HG02970 (cell line): ENCODE data around the gene OBP2A.
"Not testable (repeated sequence)": the region's sequence is repeated elsewhere in the genome, so short reads cannot be mapped to it uniquely, and the experiment has no call there.

Experiments used
- ATAC-seq: cut with Tn5 transposase; IDR thresholded peaks from one replicate; pipeline ENCODE4 v1.9.1; 2021; ENCODE audit warnings: mild to moderate bottlenecking, moderate library complexity, moderate number of reproducible peaks; ENCODE audit not compliant: unreplicated experiment, low FRiP score

OBP2A gene

DNA sequence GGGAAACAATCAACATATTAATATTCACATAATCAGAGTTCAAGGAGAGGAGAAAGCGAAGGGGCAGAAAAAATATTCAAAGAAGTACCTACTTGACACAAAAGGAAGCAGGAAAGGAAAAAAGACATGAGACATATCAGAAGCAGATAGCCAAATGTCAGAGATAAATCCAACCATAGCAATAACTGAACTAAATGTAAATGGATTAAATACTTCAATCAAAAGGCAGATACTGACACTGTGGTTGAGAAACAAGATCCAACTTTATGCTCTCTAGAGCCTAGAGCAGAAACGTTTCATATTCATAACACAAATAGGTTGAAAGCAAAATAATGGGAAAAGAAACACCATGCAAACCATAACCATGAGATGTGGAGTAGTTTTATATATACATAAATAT lies 36.5 kb upstream of the OBP2A start:
- ATAC-seq: no peak

DNA sequence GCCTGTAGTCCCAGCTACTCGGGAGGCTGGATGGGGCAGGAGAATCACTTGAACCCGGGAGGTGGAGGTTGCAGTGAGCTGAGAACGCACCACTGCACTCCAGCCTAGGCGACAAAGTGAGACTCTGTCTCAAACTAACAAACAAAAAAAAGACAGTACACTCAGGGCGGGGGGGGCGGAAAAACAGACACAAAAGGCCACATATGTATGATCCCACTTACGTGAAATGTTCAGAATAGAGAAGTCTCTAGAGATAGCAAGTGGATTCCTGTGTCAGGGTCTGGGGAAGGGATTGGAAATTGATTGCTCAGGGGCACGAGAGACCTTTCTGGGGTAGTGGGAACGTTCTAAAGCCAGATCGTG lies 33.7 kb upstream of the OBP2A start:
- ATAC-seq: no peak

DNA sequence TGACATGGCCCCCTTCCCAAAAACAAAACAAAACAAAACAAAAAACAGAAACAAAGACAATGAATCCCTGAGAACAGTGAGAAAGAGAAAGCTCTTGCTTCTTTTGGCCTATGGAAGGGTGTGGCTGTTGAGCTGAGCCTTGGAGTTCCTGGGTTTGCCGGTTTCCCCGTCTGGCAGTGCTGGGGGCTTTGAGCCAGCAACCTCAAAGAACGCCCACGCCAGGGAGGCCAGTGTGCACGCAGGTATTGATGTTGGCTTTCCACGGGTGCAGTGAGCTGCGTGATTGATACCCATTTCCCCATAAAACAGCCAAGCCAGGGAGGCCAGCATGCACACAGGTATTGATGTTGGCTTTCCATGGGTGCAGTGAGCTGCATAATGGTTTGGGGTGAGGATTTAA lies 33.0 kb upstream of the OBP2A start:
- ATAC-seq: no peak

DNA sequence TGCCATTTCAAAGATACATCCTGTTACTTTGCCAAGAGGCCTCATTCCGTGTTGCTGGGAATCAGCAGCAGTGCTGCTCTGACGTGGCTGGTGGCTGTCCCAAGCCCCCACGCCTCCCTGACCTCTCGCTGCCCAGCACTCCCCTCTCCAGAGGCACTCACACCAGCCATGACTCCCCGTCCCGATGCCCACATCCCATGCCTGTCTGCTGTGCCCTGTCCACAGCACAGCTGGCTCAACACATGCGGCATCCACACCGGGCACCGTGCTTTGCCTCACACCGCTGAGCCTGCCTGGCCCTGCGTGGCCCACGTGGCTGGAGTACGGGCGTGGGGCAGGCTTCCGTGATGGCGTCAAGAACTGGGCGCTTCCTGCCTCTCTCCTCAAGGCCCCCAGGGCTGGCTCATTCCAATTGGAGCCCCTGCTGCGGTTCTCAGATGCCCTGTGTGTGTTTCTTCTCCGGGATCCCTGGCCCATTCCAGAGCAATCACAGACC lies 32.5 kb upstream of the OBP2A start:
- no peak for ATAC-seq

DNA sequence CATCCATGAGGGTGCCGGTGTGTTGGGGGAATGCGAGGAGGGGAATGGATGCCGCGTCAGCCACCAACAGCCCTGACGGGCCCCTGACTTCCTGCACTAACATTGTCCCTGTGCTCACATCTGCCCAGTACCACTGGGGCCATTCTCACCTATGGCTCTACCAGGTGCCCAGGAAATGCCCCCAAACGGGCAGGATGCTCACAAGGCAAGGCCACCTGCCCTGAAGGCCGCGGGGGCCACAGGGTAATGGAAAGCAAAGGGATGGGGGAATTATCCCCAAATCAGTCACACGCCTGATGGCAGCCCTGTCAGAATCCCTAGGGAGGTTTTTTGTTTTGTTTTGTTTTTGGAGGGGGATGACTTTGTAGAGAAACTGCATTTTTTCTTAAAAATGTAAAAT lies 32.0 kb upstream of the OBP2A start:
- not testable (repeated sequence) for ATAC-seq

DNA sequence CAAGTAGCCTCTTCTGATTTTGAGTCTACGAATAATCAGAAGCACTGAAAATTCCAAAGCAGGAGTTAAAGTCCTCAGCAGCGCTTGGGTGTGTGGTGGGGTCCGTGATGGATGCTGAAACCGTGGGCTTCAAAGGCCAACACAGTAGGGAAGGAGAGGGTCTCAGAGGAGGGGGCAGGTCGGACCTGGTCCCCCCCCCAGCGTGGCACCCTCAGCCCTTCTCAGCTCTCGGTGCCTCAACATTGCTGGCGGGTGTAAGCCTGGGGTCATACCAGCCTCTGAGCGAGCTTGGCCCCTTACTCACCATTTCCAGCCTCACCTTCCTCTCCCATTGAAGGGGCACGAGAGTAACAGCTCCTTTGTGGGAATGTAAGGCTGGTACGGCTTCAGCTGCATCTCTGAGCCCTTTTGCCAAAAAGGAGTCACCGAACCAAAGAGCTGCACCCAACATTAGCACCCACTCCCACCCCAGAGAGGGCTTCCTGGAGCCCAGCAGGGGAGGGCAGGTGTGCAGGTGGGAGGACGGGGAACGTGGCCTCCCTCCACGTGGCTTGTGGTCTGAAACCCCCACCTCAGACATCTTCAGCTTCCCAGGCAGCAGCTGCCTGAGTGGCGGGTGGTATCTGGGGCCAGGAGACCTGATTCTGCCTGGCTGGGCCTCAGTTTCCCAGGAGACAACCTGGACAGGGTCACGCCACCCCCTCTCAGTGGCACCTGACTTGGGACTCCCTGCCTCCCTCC lies 31.4 kb upstream of the OBP2A start:
- no peak for ATAC-seq

DNA sequence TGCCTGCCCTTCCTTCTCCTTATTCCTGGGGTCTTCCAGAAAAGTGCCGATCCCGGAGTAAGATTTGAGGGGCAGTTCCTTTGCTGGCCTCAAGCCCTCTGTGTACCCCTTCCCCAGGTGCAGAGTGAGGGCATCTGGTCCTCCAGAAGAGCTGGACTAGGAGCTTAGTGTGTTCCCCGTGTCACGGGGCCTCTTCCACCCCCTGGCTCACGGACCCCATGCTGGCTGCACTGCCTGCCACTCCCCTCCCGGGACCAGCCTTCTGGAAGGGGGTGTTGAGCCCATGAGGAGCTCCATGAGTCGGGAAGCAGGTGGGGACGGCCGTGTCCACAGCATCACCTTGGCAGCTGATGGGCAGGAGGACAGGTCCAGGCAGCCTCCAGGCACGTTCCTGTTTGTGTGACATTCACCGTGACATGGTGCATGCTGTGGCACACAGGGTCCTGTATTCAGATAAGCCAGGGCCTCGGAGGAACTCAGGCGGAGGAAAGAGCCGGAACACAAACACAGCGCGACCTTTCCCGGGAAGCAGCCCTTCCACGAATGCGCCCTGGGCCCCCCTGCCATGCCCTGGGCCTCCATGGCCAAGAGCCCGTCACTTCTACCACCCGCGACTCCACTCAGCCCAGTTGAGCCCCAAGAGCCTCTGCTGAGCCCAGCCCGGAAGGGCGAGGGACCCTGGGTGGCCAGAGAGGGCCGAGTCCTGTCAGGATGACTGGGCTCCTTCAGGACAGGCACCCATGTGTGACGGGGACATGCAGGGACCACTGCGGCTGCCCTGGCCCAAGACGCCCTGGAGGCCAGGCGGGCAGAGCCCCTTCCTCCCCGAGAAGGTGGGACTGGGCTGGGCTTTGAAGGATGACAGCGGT lies 30.6 kb upstream of the OBP2A start:
- ATAC-seq: no peak

DNA sequence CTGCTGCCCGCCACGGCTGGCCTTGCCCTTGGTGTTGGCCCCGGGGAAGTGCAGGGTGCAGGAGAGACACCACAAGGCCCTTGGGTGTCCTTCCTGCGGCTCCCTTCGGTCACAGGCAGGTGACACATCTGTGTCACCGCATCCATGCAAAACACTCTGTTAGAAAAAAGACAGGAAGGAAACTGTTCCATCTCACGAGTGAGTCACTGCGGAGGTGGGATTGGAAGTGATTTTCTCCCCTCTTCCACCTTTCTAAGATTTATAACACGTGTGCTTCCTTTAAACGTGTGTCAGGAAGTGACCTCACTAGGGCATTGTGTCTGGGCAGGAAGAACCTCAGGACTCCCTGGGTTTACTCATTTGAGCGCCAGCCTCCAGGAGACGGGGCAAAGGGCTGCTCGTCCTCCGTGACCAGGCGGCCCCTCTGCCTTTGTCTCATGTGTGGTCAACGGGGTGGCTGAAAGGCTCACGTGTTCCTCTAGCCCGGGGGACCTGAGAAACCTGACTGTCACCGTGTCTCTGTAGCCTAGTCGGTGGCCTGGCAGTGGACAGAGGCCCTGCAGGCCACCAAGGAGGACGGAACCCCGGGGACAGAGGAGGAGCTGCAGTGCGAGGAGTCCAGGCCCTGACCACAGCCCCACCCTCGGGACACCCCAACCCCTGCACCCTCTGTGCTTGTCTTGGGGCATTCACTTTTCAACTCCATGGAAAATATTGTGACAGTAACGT lies 29.6 kb upstream of the OBP2A start:
- no peak for ATAC-seq

DNA sequence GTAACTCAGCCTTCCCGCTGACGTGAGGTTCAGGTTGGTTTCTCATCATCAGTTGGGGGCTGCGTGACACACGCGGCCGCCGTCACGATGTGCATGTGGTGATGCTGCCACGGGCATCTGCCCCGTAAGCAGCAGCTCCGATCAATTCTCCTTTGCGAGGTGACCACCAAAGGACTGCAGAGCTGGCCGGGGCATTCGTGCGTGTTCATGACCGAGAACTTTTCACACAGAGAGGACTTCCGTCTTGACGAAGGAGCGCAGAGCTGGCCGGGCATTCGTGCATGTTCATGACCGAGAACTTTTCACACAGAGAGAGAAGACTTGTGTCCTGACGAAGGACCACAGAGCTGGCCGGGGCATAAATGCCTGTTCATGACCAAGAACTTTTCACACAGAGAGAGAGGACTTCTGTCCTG lies 28.5 kb upstream of the OBP2A start:
- no peak for ATAC-seq

DNA sequence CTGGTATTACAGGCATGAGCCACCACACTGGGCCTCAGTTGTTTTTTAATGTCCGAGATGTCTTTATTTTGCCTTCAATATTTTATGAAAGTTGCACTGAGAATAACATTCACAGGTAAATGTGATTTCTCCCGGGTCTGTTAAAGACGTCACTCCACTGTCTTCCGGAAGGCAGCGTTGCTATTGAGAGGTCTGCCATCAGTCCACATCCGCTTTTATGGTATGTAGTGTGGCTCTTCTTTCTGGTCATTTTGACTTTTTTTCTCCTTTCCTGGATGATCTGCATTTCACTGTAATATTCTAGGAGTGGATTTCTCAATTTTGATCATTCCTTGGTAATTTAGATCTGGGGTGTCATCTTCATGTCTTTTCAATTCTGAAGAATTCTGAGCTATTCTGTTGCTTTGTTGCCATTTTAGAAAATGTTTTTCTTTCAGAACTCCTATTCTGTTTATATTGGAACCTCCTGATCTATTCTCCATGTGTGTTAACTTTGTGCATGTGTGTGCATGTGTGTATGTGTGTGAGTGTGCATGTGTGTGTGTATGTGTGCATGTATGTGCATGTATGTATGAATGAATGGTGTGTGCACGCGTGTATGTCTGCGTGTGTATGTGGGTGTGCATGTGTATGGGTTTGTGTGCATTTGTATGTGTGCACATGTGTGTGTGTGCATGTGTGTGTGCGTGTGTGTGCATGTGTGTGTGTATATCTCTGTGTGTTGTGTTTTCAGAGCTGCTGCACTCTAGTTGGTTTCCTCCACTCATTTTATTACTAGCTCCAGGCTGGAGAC lies 26.6 kb upstream of the OBP2A start:
- ATAC-seq: no peak

DNA sequence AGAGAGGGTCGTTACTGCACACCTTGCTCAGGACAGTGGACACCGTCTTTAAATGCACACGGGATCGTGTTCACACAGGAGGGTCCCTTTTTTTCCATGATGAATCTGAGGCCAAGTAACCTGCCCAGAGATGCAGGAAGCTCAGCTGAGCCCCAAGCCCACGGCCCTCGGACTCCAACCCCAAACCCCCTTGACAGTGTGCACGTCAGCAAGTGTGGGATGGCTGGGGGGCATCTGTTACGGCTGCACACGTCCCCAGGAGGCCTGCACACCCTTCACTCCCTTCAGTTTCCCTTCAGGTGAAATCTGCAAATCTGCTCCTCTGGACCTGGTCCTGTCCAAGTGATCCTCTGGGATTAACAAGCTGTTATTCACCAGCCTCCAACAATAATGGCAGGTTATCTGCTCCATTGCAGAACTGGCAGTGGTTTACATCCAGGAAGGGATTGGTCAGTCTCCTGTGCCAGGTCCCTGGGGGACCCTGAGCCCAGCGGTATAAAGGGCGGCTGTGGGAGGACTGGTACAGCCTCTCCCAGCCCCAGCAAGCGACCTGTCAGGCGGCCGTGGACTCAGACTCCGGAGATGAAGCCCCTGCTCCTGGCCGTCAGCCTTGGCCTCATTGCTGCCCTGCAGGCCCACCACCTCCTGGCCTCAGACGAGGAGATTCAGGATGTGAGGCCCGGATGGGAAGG lies 24.9 kb upstream of the OBP2A start, which contains the start of gene LCN1:
Gene LCN1 (plus strand): TSS at position 525 of the 692 bp plus-strand sequence. CDS start 58 bp downstream, at position 583.
- ATAC-seq: no peak

DNA sequence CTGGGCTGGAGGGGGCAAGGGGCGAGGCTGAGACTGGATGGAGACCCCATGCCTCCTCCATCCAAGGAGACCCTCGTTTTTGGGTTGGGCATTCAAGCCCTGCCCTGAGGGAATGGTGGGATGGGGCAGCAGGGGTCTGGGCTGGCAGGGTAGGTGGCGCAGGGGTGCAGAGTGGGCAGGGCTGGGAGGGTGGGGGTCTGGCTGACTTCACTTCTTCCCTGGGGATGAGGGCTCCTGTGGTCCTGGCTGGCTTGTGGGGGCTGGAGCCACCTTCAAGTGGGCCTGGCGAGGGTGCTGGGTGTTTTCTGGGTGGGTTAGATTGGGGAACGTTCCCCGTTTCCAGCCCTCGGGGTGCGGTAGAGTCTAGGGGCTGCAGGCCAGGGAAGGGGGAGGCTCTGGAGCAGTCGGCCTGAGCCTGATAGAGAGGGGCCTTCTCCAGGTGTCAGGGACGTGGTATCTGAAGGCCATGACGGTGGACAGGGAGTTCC lies 24.3 kb upstream of the OBP2A start:
- ATAC-seq: no peak

DNA sequence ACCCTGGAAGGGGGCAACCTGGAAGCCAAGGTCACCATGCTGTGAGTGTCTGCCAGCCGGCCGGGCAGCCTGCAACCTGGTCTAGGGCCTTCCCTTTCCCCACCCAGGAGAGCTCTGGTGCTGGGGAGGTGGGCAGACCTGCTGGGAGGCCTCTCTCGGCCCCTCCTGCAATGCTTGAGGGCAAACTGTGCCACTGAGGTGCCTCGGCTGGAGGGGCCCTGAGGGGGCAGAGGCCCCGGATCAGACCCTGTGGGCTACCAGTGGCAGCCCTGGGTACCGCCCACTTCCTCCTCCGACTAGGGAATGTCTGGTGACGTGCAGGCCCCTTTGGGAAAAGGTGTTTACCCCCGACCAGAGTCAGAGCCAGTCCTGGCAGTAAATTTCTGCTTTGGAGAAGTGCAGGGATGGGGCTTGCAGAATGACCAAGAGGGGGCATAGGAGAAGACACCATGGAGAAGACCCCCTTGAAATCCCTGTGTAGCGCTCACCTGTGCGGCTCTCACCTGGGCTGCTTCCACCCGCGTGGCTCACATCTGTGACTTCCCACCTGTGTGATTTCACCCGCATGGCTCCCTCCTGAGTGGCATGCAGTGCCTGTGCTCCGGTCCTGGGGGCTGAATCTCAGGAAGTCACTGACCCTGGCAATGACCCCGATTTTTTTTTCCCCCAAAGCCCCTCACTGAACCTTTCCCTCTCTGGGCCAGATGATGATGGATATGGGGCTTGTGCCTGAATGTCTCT lies 23.6 kb upstream of the OBP2A start:
- no peak for ATAC-seq

DNA sequence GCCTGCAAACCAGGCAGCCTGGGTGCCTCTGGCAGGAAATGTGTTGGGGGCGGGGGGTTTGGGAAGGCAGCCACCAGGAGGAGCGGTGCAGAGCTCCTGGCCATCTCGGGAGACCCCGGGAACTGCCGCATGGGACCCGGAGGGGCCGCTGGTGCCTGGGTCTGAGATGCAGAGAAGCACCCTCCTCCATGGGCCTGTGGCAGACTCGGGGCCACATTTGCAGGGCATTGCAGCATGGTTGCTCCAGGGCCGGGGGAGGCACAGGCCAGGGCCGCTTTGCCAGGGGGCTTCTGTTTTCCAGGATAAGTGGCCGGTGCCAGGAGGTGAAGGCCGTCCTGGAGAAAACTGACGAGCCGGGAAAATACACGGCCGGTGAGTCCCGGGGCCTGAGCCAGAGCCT lies 23.0 kb upstream of the OBP2A start:
- ATAC-seq: no peak

DNA sequence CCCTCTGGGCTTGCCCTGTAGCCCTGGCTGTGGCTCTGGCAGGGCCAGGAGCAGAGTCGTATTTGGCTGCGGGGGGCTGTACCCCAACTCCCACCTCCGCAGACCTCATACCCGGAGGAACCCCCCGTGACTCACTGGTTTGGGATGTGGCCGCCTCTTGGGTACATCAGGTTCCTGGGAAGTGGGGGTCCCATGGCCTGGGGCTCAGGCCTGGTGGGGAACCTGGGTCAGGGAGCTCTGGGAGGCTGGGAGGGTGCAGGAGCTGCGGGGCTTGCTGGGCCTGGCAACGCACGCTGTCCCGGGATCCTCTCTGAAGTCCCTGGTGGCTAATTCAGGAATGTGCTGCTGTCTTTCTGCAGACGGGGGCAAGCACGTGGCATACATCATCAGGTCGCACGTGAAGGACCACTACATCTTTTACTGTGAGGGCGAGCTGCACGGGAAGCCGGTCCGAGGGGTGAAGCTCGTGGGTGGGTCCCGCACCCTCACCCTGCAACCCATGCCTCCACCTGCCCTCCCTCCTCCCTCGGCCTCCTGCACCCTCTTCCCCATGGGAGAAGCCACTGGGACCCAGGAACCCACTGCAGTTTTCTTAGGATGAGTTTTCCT lies 22.3 kb upstream of the OBP2A start:
- no peak for ATAC-seq

DNA sequence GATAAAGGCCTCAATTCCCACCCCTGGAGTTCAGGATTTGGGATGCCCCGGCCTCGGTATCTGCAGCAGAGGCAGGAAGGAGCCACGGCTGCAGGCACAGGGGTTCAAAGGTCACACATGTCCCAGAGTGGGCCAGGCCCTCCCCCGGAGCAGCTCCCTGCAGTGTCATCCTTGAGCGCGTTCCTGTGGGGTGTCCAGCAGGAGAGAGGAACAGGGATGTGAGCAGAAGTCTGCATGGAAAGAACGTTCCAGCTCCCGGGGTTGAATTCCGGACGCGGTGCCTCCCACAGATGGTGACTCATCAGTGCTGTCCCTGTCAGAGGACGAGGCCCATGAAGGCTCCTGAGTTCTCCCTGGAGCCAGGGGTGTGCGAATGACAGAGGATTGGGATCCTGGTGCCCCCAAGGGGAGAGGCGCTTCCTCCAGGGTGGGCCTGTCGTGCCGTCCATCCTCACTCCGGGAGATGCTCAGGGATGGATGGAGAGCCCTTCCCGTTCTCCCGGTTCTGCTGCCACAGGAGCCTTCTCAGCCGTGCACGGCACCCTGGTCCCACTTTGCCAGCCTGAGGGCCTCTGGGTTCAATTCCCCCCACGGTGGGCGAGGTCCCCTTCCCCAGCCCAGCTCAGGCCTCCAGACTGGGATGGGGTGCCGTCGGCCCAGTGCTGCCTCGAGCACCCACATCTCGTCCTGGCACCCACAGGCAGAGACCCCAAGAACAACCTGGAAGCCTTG lies 21.6 kb upstream of the OBP2A start:
- ATAC-seq: no peak

DNA sequence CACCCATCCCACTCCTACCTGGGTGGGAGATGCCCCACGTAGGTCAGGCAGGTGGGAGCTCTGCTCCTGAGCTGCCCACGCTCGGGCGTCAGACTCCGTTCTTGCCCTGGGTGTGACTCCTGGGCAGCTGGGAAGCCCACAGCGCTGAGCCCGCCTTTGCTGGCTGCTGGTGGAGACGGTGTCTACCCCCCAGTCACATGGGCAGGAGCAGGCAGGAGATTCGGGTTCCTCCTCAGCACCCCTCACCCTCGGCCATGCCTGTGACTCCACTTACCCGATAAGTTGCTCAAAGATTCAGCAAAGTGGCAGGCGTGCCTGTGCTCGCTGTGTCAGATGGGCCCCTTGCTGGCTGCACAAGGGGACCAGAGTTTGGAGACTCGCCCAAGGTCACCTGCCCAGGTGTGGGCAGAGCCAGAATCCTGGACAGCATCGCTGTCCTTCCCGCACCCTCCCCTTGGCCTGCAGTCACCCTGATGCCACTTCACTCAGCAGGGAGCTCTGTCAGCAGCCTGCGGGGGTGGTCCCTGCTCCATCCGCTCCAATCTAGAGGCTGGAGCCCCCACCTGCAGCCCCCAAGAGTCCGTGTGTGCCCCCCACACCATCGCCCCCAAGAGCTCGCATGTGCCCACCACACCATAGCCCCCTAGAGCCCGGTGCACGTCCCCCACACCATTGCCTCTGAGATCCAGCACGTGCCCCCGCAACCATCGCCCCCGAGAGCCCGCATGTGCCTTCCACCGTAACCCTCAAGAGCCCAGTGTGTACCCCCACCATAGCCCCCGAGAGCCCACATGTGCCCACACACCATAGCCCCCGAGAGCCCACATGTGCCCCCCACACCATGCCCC lies 20.5 kb upstream of the OBP2A start:
- no peak for ATAC-seq
